ENCODE data around the gene VEGFB. TPM values are rescaled to one million over a fixed set of nuclear protein-coding genes. Genes with fewer than 3 reads are reported as not detected.

VEGFB gene
- total RNA-seq, 1 experiment from 2014 or later, result 101 TPM

DNA sequence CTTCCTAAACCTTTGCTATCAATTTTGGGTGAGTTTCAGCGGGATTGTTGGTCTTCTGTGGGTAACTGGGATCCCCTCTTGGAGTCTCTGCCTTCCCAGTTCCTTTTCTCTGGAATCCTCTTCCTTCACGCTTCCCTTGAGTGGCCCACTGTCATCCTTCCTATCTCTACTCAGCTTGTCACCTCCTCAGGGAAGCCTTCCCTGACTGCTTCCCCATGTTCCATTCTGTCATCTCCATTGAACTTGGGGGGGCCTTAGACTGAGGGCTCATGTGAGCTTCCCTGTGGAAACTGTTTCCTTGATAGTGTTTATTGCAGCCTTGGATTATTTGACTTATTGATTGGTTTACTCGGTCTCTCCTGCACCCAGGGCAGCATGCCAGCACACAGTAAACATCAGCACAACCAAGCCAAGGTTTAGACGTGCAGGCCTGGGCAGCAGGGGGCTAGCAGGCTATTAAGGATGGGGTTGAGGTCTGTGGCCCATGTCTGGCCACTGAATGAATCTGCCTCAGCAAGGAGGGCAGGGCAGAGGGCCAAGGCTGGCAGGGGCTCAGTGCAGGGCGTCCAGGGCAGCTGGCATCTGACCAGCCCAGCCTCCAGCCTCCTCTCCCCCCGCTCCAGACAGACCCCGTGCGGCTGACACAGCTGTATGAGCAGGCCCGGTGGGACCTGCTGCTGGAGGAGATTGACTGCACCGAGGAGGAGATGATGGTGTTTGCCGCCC, 15.6 kb upstream of the VEGFB start:
- CTCF ChIA-PET, result no interaction called here
- POLR2A ChIA-PET, result no interaction called here

DNA sequence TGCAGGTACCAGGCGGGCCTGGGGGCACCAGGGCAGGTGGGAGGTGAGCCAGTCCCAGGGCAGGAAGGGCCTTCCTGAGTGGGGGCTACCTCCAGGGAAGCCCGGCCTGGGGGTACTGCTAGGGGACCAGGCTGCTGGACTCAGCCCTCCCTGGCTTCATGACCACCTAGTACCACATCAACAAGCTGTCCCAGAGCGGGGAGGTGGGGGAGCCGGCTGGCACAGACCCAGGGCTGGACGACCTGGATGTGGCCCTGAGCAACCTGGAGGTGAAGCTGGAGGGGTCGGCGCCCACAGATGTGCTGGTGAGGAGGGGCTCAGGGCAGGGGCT, 15.1 kb upstream of the VEGFB start:
- intact Hi-C loops (cut with micrococcal nuclease; ENCODE audit: unreplicated experiment), result no loop called here
- H3K4me1 ChIP-seq (ENCODE audit: control insufficient read depth, insufficient read depth, low read length), result no peaks in the 10 kb centered on the region
- POLR2A ChIA-PET, result no interaction called here
- no peak overlapping the region for H3K4me3 ChIP-seq (ENCODE audit: low read depth in 2 of 2, low read length in 2 of 2)
- in situ Hi-C loops (cut with HindIII; ENCODE audit: low pct_unique_long_range_greater_than_20kb, low sequenced_read_pairs), result no loop called here
- no peaks in the 10 kb centered on the region; the same call in 1 of the 2 replicates for H3K36me3 ChIP-seq (ENCODE audit: control insufficient read depth, insufficient read depth, low read length)
- CTCF ChIA-PET, result interaction anchor here (0.7 kb wide), 1 partner anchor 82 kb away, joined by 4 read pairs; no protein-coding TSS in a partner anchor
- ATAC-seq, result no peak
- TF ChIP-seq TCF7L2 (IDR thresholded peaks at IDR 0.05; ENCODE audit: low read depth, low read length) (no peak), SIN3A (IDR thresholded peaks at IDR 0.05; ENCODE audit: borderline replicate concordance, insufficient read depth, low read depth, low read length) (no peak), POLR2AphosphoS5 (IDR thresholded peaks at IDR 0.05; ENCODE audit: low read depth, low read length) (no peak)
- TF ChIP-seq, protein P1, sequence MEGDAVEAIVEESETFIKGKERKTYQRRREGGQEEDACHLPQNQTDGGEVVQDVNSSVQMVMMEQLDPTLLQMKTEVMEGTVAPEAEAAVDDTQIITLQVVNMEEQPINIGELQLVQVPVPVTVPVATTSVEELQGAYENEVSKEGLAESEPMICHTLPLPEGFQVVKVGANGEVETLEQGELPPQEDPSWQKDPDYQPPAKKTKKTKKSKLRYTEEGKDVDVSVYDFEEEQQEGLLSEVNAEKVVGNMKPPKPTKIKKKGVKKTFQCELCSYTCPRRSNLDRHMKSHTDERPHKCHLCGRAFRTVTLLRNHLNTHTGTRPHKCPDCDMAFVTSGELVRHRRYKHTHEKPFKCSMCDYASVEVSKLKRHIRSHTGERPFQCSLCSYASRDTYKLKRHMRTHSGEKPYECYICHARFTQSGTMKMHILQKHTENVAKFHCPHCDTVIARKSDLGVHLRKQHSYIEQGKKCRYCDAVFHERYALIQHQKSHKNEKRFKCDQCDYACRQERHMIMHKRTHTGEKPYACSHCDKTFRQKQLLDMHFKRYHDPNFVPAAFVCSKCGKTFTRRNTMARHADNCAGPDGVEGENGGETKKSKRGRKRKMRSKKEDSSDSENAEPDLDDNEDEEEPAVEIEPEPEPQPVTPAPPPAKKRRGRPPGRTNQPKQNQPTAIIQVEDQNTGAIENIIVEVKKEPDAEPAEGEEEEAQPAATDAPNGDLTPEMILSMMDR (IDR thresholded peaks at IDR 0.05), result no peak
- TF ChIP-seq, protein P2, sequence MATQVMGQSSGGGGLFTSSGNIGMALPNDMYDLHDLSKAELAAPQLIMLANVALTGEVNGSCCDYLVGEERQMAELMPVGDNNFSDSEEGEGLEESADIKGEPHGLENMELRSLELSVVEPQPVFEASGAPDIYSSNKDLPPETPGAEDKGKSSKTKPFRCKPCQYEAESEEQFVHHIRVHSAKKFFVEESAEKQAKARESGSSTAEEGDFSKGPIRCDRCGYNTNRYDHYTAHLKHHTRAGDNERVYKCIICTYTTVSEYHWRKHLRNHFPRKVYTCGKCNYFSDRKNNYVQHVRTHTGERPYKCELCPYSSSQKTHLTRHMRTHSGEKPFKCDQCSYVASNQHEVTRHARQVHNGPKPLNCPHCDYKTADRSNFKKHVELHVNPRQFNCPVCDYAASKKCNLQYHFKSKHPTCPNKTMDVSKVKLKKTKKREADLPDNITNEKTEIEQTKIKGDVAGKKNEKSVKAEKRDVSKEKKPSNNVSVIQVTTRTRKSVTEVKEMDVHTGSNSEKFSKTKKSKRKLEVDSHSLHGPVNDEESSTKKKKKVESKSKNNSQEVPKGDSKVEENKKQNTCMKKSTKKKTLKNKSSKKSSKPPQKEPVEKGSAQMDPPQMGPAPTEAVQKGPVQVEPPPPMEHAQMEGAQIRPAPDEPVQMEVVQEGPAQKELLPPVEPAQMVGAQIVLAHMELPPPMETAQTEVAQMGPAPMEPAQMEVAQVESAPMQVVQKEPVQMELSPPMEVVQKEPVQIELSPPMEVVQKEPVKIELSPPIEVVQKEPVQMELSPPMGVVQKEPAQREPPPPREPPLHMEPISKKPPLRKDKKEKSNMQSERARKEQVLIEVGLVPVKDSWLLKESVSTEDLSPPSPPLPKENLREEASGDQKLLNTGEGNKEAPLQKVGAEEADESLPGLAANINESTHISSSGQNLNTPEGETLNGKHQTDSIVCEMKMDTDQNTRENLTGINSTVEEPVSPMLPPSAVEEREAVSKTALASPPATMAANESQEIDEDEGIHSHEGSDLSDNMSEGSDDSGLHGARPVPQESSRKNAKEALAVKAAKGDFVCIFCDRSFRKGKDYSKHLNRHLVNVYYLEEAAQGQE (IDR thresholded peaks at IDR 0.05; ENCODE audit: insufficient read depth in 1 of 2, low read depth in 2 of 2, low read length in 1 of 2), result no peak
- DNase-seq (ENCODE audit: low read depth, low spot score), result no peak
- BruUV-seq (replicated peaks), result no TSS peak
- H3K27ac ChIP-seq (ENCODE audit: low read length), result no peak overlapping the region
- no peaks in the 10 kb centered on the region for H3K9me3 ChIP-seq (ENCODE audit: control insufficient read depth, insufficient read depth, low read depth, low read length)
- H3K27me3 ChIP-seq (ENCODE audit: control insufficient read depth, insufficient read depth, low read length), result no peaks in the 10 kb centered on the region

More for the DNA sequence above, 15.6 kb upstream of the VEGFB start:
- in situ Hi-C loops (cut with HindIII; ENCODE audit: low pct_unique_long_range_greater_than_20kb, low sequenced_read_pairs) (no loop called here), intact Hi-C loops (cut with micrococcal nuclease; ENCODE audit: unreplicated experiment) (no loop called here)
- TF ChIP-seq SIN3A (IDR thresholded peaks at IDR 0.05; ENCODE audit: borderline replicate concordance, insufficient read depth, low read depth, low read length) (no peak), POLR2AphosphoS5 (IDR thresholded peaks at IDR 0.05; ENCODE audit: low read depth, low read length) (no peak), TCF7L2 (IDR thresholded peaks at IDR 0.05; ENCODE audit: low read depth, low read length) (no peak)
- TF ChIP-seq, protein P2 (IDR thresholded peaks at IDR 0.05; ENCODE audit: insufficient read depth in 1 of 2, low read depth in 2 of 2, low read length in 1 of 2), result no peak
- TF ChIP-seq, protein P1 (IDR thresholded peaks at IDR 0.05), result no peak
- BruUV-seq (replicated peaks), result no TSS peak
- H3K27me3 ChIP-seq (ENCODE audit: control insufficient read depth, insufficient read depth, low read length), result no peaks in the 10 kb centered on the region
- no peak for DNase-seq (ENCODE audit: low read depth, low spot score)
- no peaks in the 10 kb centered on the region for H3K4me1 ChIP-seq (ENCODE audit: control insufficient read depth, insufficient read depth, low read length)
- no peaks in the 10 kb centered on the region; the same call in 1 of the 2 replicates for H3K36me3 ChIP-seq (ENCODE audit: control insufficient read depth, insufficient read depth, low read length)
- H3K9me3 ChIP-seq (ENCODE audit: control insufficient read depth, insufficient read depth, low read depth, low read length), result no peaks in the 10 kb centered on the region
- no peak for ATAC-seq
- no peak overlapping the region for H3K27ac ChIP-seq (ENCODE audit: low read length)
- no peak overlapping the region for H3K4me3 ChIP-seq (ENCODE audit: low read depth in 2 of 2, low read length in 2 of 2)

Measured in Panc1 (cell line).